ENCODE data around the gene RAPGEF4.

The RAPGEF4 gene

GRCh38 chr2:172823261-172823850 is 87.7 kb downstream of the RAPGEF4 start:
- H3K9me3 ChIP-seq (ENCODE audit: insufficient read depth, low read length): no peaks in the 10 kb centered on the region
- H3K27ac ChIP-seq (ENCODE audit: low read length): no peak overlapping the region
- H3K4me2 ChIP-seq (ENCODE audit: low read length): no peak overlapping the region
- no peak for TF ChIP-seq EZH2phosphoT487 (IDR thresholded peaks at IDR 0.05; ENCODE audit: low read depth)
- H3K79me2 ChIP-seq (ENCODE audit: low read length): no peaks in the 10 kb centered on the region
- H3K9ac ChIP-seq (ENCODE audit: low read length): no peak overlapping the region
- H3K27me3 ChIP-seq (ENCODE audit: low read depth, low read length): no peaks in the 10 kb centered on the region
- H2AFZ ChIP-seq (ENCODE audit: low read depth, low read length): no peak overlapping the region
- no peaks in the 10 kb centered on the region for H4K20me1 ChIP-seq (ENCODE audit: insufficient read depth, low read length)
- H3K4me1 ChIP-seq (ENCODE audit: low read length): no peaks in the 10 kb centered on the region
- H3K36me3 ChIP-seq (replicated peaks; ENCODE audit: low read depth, low read length): no peaks in the 10 kb centered on the region
- H3K4me3 ChIP-seq (ENCODE audit: low read length): no peak overlapping the region

GRCh38 chr2:172826522-172826921 is 90.9 kb downstream of the RAPGEF4 start:
- H2AFZ ChIP-seq (ENCODE audit: low read depth, low read length): no peak overlapping the region
- no peaks in the 10 kb centered on the region for H3K9me3 ChIP-seq (ENCODE audit: insufficient read depth, low read length)
- no peak overlapping the region for H3K4me3 ChIP-seq (ENCODE audit: low read length)
- H3K9ac ChIP-seq (ENCODE audit: low read length): no peak overlapping the region
- no peaks in the 10 kb centered on the region for H4K20me1 ChIP-seq (ENCODE audit: insufficient read depth, low read length)
- TF ChIP-seq, protein P1, sequence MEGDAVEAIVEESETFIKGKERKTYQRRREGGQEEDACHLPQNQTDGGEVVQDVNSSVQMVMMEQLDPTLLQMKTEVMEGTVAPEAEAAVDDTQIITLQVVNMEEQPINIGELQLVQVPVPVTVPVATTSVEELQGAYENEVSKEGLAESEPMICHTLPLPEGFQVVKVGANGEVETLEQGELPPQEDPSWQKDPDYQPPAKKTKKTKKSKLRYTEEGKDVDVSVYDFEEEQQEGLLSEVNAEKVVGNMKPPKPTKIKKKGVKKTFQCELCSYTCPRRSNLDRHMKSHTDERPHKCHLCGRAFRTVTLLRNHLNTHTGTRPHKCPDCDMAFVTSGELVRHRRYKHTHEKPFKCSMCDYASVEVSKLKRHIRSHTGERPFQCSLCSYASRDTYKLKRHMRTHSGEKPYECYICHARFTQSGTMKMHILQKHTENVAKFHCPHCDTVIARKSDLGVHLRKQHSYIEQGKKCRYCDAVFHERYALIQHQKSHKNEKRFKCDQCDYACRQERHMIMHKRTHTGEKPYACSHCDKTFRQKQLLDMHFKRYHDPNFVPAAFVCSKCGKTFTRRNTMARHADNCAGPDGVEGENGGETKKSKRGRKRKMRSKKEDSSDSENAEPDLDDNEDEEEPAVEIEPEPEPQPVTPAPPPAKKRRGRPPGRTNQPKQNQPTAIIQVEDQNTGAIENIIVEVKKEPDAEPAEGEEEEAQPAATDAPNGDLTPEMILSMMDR (IDR thresholded peaks at IDR 0.05; ENCODE audit: low read depth, low read length): no peak
- TF ChIP-seq EZH2phosphoT487 (IDR thresholded peaks at IDR 0.05; ENCODE audit: low read depth): no peak
- no peaks in the 10 kb centered on the region for H3K79me2 ChIP-seq (ENCODE audit: low read length)
- no peak overlapping the region for H3K27ac ChIP-seq (ENCODE audit: low read length)
- no peaks in the 10 kb centered on the region for H3K36me3 ChIP-seq (replicated peaks; ENCODE audit: low read depth, low read length)
- H3K4me1 ChIP-seq (ENCODE audit: low read length): no peaks in the 10 kb centered on the region
- H3K27me3 ChIP-seq (ENCODE audit: low read depth, low read length): no peaks in the 10 kb centered on the region
- H3K4me2 ChIP-seq (ENCODE audit: low read length): no peak overlapping the region

DNA sequence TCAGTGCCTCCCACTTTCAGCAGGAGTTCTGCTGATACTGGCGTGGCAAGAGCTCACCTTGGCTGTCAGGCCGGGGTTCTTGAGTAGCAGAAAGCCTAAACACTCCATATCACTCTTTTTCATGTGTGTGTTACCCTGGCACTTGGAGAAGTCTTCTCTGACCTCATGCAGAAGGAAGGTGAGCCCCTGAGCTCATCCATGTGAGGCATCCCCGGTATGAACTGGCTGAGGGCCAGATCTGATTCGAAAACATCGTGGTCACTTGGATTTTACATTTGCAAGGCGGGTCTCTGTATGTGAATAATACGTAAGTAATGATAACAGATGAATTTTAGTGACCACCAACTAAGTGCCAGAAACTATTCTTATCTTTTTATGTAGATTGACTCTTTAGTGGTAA is 93.6 kb downstream of the RAPGEF4 start:
- no peaks in the 10 kb centered on the region for H3K79me2 ChIP-seq (ENCODE audit: low read length)
- H3K4me2 ChIP-seq (ENCODE audit: low read length): no peak overlapping the region
- no peak overlapping the region for H3K9ac ChIP-seq (ENCODE audit: low read length)
- TF ChIP-seq EZH2phosphoT487 (IDR thresholded peaks at IDR 0.05; ENCODE audit: low read depth): no peak
- TF ChIP-seq, protein P1 (IDR thresholded peaks at IDR 0.05; ENCODE audit: low read depth, low read length): no peak
- no peaks in the 10 kb centered on the region for H3K36me3 ChIP-seq (replicated peaks; ENCODE audit: low read depth, low read length)
- no peak overlapping the region for H2AFZ ChIP-seq (ENCODE audit: low read depth, low read length)
- H3K9me3 ChIP-seq (ENCODE audit: insufficient read depth, low read length): no peaks in the 10 kb centered on the region
- no peak overlapping the region for H3K4me3 ChIP-seq (ENCODE audit: low read length)
- peaks cover 5% of the 10 kb centered on the region; the same call in 1 of the 2 replicates for H3K27me3 ChIP-seq (ENCODE audit: low read depth, low read length)
- no peak overlapping the region for H3K27ac ChIP-seq (ENCODE audit: low read length)
- H3K4me1 ChIP-seq (ENCODE audit: low read length): no peaks in the 10 kb centered on the region
- no peaks in the 10 kb centered on the region for H4K20me1 ChIP-seq (ENCODE audit: insufficient read depth, low read length)

DNA sequence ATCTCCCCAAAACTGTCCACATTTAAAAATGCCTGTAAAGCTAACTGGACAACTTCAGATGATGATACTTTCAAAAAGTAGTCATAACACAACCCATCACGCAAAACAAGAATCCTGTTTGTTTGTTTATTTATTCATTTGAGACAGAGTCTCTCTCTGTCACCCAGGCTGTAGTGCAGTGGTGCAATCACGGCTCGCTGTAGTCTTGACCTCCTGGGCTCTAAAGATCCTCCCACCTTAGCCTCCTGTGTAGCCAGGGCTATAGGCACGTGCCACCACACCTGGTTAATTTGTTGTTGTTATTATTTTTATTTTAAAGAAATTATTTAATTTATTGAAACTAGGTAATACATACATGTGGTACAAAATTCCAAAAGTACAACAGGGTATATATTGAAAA is 94.8 kb downstream of the RAPGEF4 start:
- Histone ChIP-seq H3K9me3 (ENCODE audit: insufficient read depth, low read length) (no peaks in the 10 kb centered on the region), H3K4me3 (ENCODE audit: low read length) (no peak overlapping the region), H2AFZ (ENCODE audit: low read depth, low read length) (no peak overlapping the region), H3K27me3 (ENCODE audit: low read depth, low read length) (peaks cover 5% of the 10 kb centered on the region; the same call in 1 of the 2 replicates), H3K27ac (ENCODE audit: low read length) (no peak overlapping the region), H3K4me1 (ENCODE audit: low read length) (no peaks in the 10 kb centered on the region), H3K36me3 (replicated peaks; ENCODE audit: low read depth, low read length) (no peaks in the 10 kb centered on the region), H3K4me2 (ENCODE audit: low read length) (no peak overlapping the region), H3K9ac (ENCODE audit: low read length) (no peak overlapping the region), H4K20me1 (ENCODE audit: insufficient read depth, low read length) (no peaks in the 10 kb centered on the region), H3K79me2 (ENCODE audit: low read length) (no peaks in the 10 kb centered on the region)
- no peak for TF ChIP-seq EZH2phosphoT487 (IDR thresholded peaks at IDR 0.05; ENCODE audit: low read depth)
- TF ChIP-seq, protein P1 (IDR thresholded peaks at IDR 0.05; ENCODE audit: low read depth, low read length): no peak
